Nephron (organoid): ENCODE results near the gene SH3GLB2.

Source experiments
- H3K27ac Mint-ChIP-seq, 3 experiments: 2 replicates each; pipeline ENCODE4 v1.8.0; 2020; ENCODE audit warnings: mixed read lengths in 3 of 3, mild to moderate bottlenecking in 2 of 3, moderate library complexity in 1 of 3
- H3K27me3 Mint-ChIP-seq: 2 replicates; pipeline ENCODE4 v1.8.0; 2021; ENCODE audit warnings: low read depth, mild to moderate bottlenecking, moderate library complexity, mixed read lengths
- H3K36me3 Mint-ChIP-seq: 2 replicates; pipeline ENCODE4 v1.8.0; 2020; ENCODE audit warnings: low read depth, mixed read lengths
- H3K4me1 Mint-ChIP-seq: 2 replicates; pipeline ENCODE4 v1.8.0; 2020; ENCODE audit warnings: mixed read lengths
- H3K4me3 Mint-ChIP-seq, 3 experiments: 2 replicates each; pipeline ENCODE4 v1.8.0; 2020; ENCODE audit warnings: mild to moderate bottlenecking in 3 of 3, mixed read lengths in 3 of 3, moderate library complexity in 2 of 3
- H3K9me3 Mint-ChIP-seq: 2 replicates; pipeline ENCODE4 v1.8.0; 2020; ENCODE audit warnings: mixed read lengths
- CTCF ChIP-seq, 3 experiments: fragments of 200-600 bp; sonication (generic); IDR thresholded peaks; one replicate each; pipeline ENCODE4 v1.5.0; 2021; ENCODE audit warnings: antibody characterized with exemption in 3 of 3; ENCODE audit not compliant: unreplicated experiment in 3 of 3

The SH3GLB2 gene

GRCh38 chr9:129028192-129028966 is at the start of gene SH3GLB2:
Gene SH3GLB2 (minus strand): TSS chr9:129028331. CDS start chr9:129028154, 177 bp downstream.
- peak; percentile 84 to 93 (median 86) for TF ChIP-seq CTCF (IDR thresholded peaks at IDR 0.05; ENCODE audit: unreplicated experiment in 3 of 3)
- H3K36me3 Mint-ChIP-seq = no peaks in the 10 kb centered on the region
- no peaks in the 10 kb centered on the region for H3K9me3 Mint-ChIP-seq
- H3K4me1 Mint-ChIP-seq = peaks cover 35% of the 10 kb centered on the region
- H3K27me3 Mint-ChIP-seq = peaks cover 4% of the 10 kb centered on the region
- peak within 1 kb of the TSS; percentile 83 to 90 (median 89) for H3K4me3 Mint-ChIP-seq
- peak within 1 kb of the TSS; percentile 51 to 90 (median 72) for H3K27ac Mint-ChIP-seq

DNA sequence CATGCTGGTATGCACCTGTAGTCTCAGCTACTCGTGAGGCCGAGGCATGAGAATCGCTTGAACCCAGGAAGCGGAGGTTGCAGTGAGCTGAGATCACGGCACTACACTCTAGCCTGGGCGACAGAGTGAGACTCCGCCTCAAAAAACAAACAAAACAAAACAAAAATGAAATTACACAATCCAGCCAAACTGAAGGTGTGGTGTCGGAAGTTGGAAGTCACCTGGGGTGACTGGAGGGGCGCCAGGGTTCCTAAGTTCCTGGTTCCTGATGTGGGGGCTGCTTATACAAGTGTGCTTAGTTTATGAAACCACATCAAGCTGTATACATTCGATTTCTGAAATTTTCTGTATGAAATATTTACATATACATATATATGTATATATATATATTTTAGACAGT is 49.1 kb upstream of the SH3GLB2 start:
- no peaks in the 10 kb centered on the region for H3K27me3 Mint-ChIP-seq
- H3K4me1 Mint-ChIP-seq = peaks cover 7% of the 10 kb centered on the region
- no peak for TF ChIP-seq CTCF (IDR thresholded peaks at IDR 0.05; ENCODE audit: unreplicated experiment in 3 of 3)
- no peak overlapping the region for H3K4me3 Mint-ChIP-seq
- H3K9me3 Mint-ChIP-seq = no peaks in the 10 kb centered on the region
- no peak overlapping the region for H3K27ac Mint-ChIP-seq
- H3K36me3 Mint-ChIP-seq = no peaks in the 10 kb centered on the region

- Mint-ChIP-seq H3K27me3 (no peaks in the 10 kb centered on the region), H3K9me3 (no peaks in the 10 kb centered on the region), H3K27ac (no peak overlapping the region), H3K36me3 (no peaks in the 10 kb centered on the region), H3K4me1 (peaks cover 7% of the 10 kb centered on the region), H3K4me3 (no peak overlapping the region)
- no peak for TF ChIP-seq CTCF (IDR thresholded peaks at IDR 0.05; ENCODE audit: unreplicated experiment in 3 of 3)
These were observed 48.5 kb upstream of the SH3GLB2 start for GRCh38 chr9:129076640-129077037.

DNA sequence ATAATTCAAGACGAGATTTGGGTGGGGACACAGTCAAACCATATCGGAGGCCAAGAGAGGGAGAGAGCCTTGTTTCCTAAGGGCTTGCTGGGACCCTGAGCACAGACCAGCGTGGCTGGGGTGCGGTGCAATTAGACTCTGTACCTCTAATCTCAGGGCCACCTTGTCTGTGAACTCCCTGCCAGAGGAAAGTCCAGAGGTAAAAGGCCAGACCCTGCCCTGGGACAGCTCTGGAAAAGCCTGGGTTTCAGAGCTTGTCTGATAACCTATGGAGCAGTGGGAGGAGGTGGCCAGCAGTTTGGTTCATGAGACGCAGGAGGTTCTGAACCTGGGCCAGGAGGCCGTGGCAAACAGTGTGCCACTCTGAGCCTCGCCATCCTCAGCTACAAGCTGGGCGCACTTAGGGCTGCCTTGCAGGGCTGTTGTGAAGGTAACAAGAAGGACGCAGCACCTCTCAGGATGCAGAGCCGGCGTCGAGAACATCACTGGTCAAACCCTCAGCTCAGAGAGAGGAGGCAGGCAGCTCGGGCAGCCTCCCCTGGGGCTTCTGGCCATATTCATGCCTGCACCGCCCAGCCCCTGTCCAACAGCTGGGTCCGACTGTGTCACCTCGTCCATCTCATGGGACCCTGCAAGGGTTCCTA is 48.0 kb upstream of the SH3GLB2 start:
- Mint-ChIP-seq H3K27ac (no peak overlapping the region), H3K36me3 (no peaks in the 10 kb centered on the region), H3K27me3 (no peaks in the 10 kb centered on the region), H3K4me3 (no peak overlapping the region), H3K4me1 (peaks cover 7% of the 10 kb centered on the region), H3K9me3 (no peaks in the 10 kb centered on the region)
- no peak for TF ChIP-seq CTCF (IDR thresholded peaks at IDR 0.05; ENCODE audit: unreplicated experiment in 3 of 3)

- Mint-ChIP-seq H3K4me3 (no peak overlapping the region), H3K36me3 (no peaks in the 10 kb centered on the region), H3K27ac (no peak overlapping the region), H3K9me3 (no peaks in the 10 kb centered on the region), H3K4me1 (no peaks in the 10 kb centered on the region), H3K27me3 (no peaks in the 10 kb centered on the region)
- TF ChIP-seq CTCF (IDR thresholded peaks at IDR 0.05; ENCODE audit: unreplicated experiment in 3 of 3) = no peak
These were observed 46.0 kb upstream of the SH3GLB2 start for GRCh38 chr9:129074106-129074505.
